Effector memory CD4-positive, alpha-beta T cell (primary cell): ENCODE results near the gene ZNF316.
"Not testable (repeated sequence)": the region's sequence is repeated elsewhere in the genome, so short reads cannot be mapped to it uniquely, and the experiment has no call there.

ENCODE experiments used
- DNase-seq, 3 donors: peaks; one replicate each; pipeline ENCODE4 v3.0.0-alpha.2; 2020
- H3K27ac ChIP-seq: 2 replicates; pipeline ENCODE4 v1.7.0; 2013; ENCODE audit warnings: mild to moderate bottlenecking, low read length, moderate library complexity; ENCODE audit not compliant: insufficient read depth, poor library complexity, severe bottlenecking
- H3K27me3 ChIP-seq: replicated peaks from 2 replicates; pipeline ENCODE4 v1.7.0; 2013; ENCODE audit warnings: mild to moderate bottlenecking, low read length; ENCODE audit not compliant: insufficient read depth, control insufficient read depth, poor library complexity, severe bottlenecking
- H3K36me3 ChIP-seq: 2 replicates; pipeline ENCODE4 v1.7.0; 2013; ENCODE audit warnings: mild to moderate bottlenecking, low read length, moderate library complexity; ENCODE audit not compliant: control insufficient read depth, insufficient read depth
- H3K4me1 ChIP-seq: 2 replicates; pipeline ENCODE4 v1.7.0; 2013; ENCODE audit warnings: low read length, mild to moderate bottlenecking; ENCODE audit not compliant: control insufficient read depth, insufficient read depth, poor library complexity, severe bottlenecking
- H3K4me3 ChIP-seq: 2 replicates; pipeline ENCODE4 v1.7.0; 2013; ENCODE audit warnings: low read length, low read depth, mild to moderate bottlenecking; ENCODE audit not compliant: insufficient read depth, poor library complexity, severe bottlenecking
- H3K9me3 ChIP-seq: 2 replicates; pipeline ENCODE4 v1.7.0; 2013; ENCODE audit warnings: mild to moderate bottlenecking, low read length, moderate library complexity; ENCODE audit not compliant: control insufficient read depth

ZNF316 gene

GRCh38 chr7:6653071-6654003, 16.2 kb downstream of the ZNF316 start:
- no peaks in the 10 kb centered on the region for H3K4me1 ChIP-seq
- H3K4me3 ChIP-seq, result no peak overlapping the region
- no peaks in the 10 kb centered on the region for H3K27me3 ChIP-seq
- no peak for DNase-seq
- H3K36me3 ChIP-seq, result peaks cover 53% of the 10 kb centered on the region
- H3K9me3 ChIP-seq, result no peaks in the 10 kb centered on the region
- H3K27ac ChIP-seq, result no peak overlapping the region

DNA sequence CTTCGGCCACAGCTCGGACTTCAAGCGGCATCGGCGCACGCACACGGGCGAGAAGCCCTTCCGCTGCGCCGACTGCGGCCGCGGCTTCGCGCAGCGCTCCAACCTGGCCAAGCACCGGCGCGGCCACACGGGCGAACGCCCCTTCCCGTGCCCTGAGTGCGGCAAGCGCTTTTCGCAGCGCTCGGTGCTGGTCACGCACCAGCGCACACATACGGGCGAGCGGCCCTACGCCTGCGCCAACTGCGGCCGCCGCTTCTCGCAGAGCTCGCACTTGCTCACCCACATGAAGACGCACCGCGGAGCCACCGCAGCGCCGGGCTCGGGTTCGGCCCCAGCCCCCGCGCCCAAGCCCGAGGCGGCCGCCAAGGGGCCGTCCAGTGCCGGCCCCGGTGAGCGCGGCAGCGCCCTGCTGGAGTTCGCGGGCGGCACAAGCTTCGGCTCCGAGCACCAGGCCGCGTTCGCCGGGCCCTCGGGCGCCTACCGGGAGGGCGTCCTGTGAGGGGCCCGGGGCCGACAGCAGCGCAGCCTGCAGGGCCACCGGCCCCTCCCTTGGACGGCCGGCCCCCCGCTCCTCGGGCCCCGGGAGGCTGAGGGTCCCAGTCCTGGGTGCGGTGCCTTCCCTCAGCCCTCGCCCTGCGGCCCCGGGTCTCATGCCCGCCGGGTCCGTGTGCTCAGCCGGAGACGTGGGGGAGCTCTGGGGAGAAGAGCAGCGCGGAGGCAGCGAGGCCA, 17.2 kb downstream of the ZNF316 start:
- no peak for DNase-seq
- no peaks in the 10 kb centered on the region for H3K4me1 ChIP-seq
- H3K27me3 ChIP-seq, result no peaks in the 10 kb centered on the region
- no peaks in the 10 kb centered on the region for H3K9me3 ChIP-seq
- no peak overlapping the region for H3K4me3 ChIP-seq
- no peak overlapping the region for H3K27ac ChIP-seq
- peaks cover 44% of the 10 kb centered on the region for H3K36me3 ChIP-seq

- Histone ChIP-seq H3K27ac (no peak overlapping the region), H3K4me3 (no peak overlapping the region), H3K27me3 (no peaks in the 10 kb centered on the region), H3K9me3 (no peaks in the 10 kb centered on the region), H3K4me1 (no peaks in the 10 kb centered on the region), H3K36me3 (peaks cover 36% of the 10 kb centered on the region)
- no peak for DNase-seq
Observed at GRCh38 chr7:6654842-6655610, 17.9 kb downstream of the ZNF316 start.

- Histone ChIP-seq H3K9me3 (no peaks in the 10 kb centered on the region), H3K27me3 (no peaks in the 10 kb centered on the region), H3K27ac (no peak overlapping the region), H3K4me1 (no peaks in the 10 kb centered on the region), H3K4me3 (no peak overlapping the region), H3K36me3 (peaks cover 29% of the 10 kb centered on the region)
- no peak for DNase-seq
Observed at GRCh38 chr7:6655636-6656385, 18.7 kb downstream of the ZNF316 start.

DNA sequence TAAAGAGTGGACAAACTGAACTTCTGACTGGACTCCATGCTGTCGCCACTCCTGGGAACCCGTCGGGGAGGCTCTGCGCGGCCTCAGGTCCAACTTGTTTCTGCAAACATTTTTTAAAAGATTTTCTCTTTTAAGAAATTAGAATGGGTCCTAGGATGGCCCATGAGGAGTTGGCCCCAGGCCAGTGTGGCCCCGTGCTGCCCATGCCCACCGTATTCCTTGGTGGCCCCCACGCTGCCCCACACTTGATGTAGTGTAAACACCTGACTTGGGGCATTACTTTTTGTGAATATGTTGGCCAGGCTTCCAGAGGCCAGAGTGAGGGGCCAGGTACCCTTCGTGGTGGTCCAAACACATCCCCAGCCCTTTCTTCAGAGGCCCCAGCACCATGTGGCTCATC, 19.3 kb downstream of the ZNF316 start:
- DNase-seq, result no peak
- no peak overlapping the region for H3K27ac ChIP-seq
- H3K27me3 ChIP-seq, result no peaks in the 10 kb centered on the region
- no peak overlapping the region for H3K4me3 ChIP-seq
- no peaks in the 10 kb centered on the region for H3K9me3 ChIP-seq
- peaks cover 23% of the 10 kb centered on the region for H3K36me3 ChIP-seq
- no peaks in the 10 kb centered on the region for H3K4me1 ChIP-seq

DNA sequence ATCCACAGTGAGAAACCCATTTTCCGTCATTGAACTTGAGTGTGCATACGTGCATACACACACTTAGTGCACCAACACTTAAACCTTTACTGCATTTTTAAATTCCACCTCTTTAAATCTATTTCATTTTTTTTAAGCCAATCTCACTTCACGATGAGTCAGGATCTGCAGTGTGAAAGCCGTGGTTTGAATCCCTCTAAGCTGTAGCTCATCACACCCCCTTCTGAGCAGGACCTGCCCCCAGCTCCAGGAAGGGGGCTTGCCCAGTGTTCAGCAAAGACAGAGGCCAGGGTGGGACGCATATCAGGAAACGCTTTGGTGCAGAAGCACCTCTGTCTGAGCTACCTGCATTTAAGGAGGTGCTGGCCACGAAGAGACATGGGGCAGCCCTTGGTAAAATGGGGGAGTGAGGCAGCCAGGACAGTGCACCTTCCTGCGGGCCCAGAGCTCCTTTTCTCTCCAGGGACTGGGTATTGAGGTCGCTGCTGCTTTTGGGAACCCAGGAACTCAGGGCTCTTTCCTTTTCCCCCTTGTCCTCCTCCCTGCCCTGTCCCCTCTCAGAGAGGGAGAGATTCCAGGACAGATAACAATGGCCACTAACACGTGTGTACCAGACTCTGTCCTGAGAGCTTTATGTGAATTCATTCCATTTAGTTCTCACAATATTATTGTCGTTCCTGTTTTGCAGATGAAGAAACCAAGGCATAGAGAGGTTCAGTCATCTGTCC, 21.7 kb downstream of the ZNF316 start:
- DNase-seq, result no peak
- H3K27ac ChIP-seq, result no peak overlapping the region
- H3K27me3 ChIP-seq, result no peaks in the 10 kb centered on the region
- H3K36me3 ChIP-seq, result peaks cover 9% of the 10 kb centered on the region
- H3K9me3 ChIP-seq, result no peaks in the 10 kb centered on the region
- H3K4me3 ChIP-seq, result no peak overlapping the region
- H3K4me1 ChIP-seq, result peaks cover 1% of the 10 kb centered on the region

GRCh38 chr7:6670851-6671250, 33.7 kb downstream of the ZNF316 start:
- not testable (repeated sequence) for H3K36me3 ChIP-seq, H3K4me1 ChIP-seq, H3K27me3 ChIP-seq, H3K9me3 ChIP-seq, H3K4me3 ChIP-seq, H3K27ac ChIP-seq, DNase-seq

DNA sequence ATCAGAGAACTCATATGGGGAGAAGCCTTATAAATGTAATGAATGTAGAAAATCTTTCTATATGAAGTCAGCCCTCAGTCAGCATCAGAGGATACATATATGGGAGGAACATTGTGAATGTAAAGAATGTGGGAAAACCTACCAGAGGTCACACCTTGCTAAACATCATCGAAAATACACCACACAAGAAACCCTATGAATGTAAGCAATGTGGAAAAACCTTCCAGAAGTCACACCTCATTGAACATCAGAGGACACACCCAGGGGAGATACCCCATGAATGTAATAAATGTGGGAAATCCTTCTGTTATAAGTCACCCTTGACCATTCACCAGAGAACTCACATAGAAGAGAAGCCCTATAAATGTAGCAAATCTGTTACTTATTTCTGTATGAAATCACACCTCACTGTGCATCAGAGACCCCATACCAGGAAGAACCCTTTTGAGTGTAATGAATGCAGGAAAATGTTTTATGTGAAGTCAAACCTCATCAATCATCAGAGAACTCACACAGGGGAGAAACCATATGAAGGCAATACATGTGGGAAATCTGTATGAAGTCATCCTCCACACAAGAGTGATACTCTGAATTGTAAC, 38.8 kb downstream of the ZNF316 start:
- H3K4me3 ChIP-seq, result no peak overlapping the region
- H3K27ac ChIP-seq, result no peak overlapping the region
- H3K36me3 ChIP-seq, result no peaks in the 10 kb centered on the region
- peaks cover 39% of the 10 kb centered on the region for H3K9me3 ChIP-seq
- H3K27me3 ChIP-seq, result no peaks in the 10 kb centered on the region
- H3K4me1 ChIP-seq, result no peaks in the 10 kb centered on the region
- DNase-seq, result no peak

GRCh38 chr7:6680146-6680545, 43.0 kb downstream of the ZNF316 start:
- H3K36me3 ChIP-seq, result no peaks in the 10 kb centered on the region
- no peak overlapping the region for H3K4me3 ChIP-seq
- H3K27ac ChIP-seq, result no peak overlapping the region
- peaks cover 59% of the 10 kb centered on the region for H3K9me3 ChIP-seq
- H3K4me1 ChIP-seq, result no peaks in the 10 kb centered on the region
- DNase-seq, result no peak
- H3K27me3 ChIP-seq, result no peaks in the 10 kb centered on the region
